Fibroblast of pulmonary artery (primary cell): ENCODE data around the gene DLGAP1.
A peak's percentile ranks its signal among the peaks of the same experiment; 100 is the strongest.

Experiments used
- DNase-seq: peaks from one replicate; pipeline ENCODE4 v3.0.0-alpha.2; 2010; ENCODE audit warnings: low read depth
- H3K4me3 ChIP-seq: replicated peaks from 2 replicates; pipeline ENCODE4 v1.5.1; 2011; ENCODE audit warnings: low read depth, mild to moderate bottlenecking, control low read depth, low read length, moderate library complexity
- CTCF ChIP-seq: IDR thresholded peaks from 2 replicates; pipeline ENCODE4 v1.5.1; 2011; ENCODE audit warnings: mild to moderate bottlenecking, control low read depth, low read length, inconsistent platforms; ENCODE audit errors: missing control alignments

The DLGAP1 gene

GRCh38 chr18:4130734-4131719 is 324.1 kb downstream of the DLGAP1 start:
- no peak for DNase-seq
- TF ChIP-seq CTCF: no peak
- no peak overlapping the region for H3K4me3 ChIP-seq

- no peak for DNase-seq
- no peak overlapping the region for H3K4me3 ChIP-seq
- TF ChIP-seq CTCF: no peak
These were observed 328.2 kb downstream of the DLGAP1 start for GRCh38 chr18:4126939-4127338.

GRCh38 chr18:4125627-4126230 is 329.4 kb downstream of the DLGAP1 start:
- DNase-seq: no peak
- no peak for TF ChIP-seq CTCF
- no peak overlapping the region for H3K4me3 ChIP-seq

GRCh38 chr18:4125224-4125623 is 329.9 kb downstream of the DLGAP1 start:
- H3K4me3 ChIP-seq: no peak overlapping the region
- DNase-seq: peak; percentile 37
- TF ChIP-seq CTCF: no peak

- no peak for TF ChIP-seq CTCF
- no peak for DNase-seq
- H3K4me3 ChIP-seq: no peak overlapping the region
These were observed 335.3 kb downstream of the DLGAP1 start for GRCh38 chr18:4119813-4120212.

GRCh38 chr18:4119127-4119648 is 335.9 kb downstream of the DLGAP1 start:
- H3K4me3 ChIP-seq: no peak overlapping the region
- no peak for DNase-seq
- no peak for TF ChIP-seq CTCF
